HepG2 (cell line): ENCODE measurements around the gene TNNT3. TPM values are rescaled to one million over a fixed set of nuclear protein-coding genes. Genes with fewer than 3 reads are reported as not detected.

Experiments used
- ATAC-seq: fragments of 200-7000 bp; cut with Tn5 transposase; 3 replicates; pipeline ENCODE4 v1.9.1; 2020; ENCODE audit warnings: mild to moderate bottlenecking, moderate library complexity
- BruUV-seq: library from RNA; stranded (reverse); fragments of 400-500 nt; replicated peaks from 2 replicates; lab custom pipeline; 2021; lab: Mats Ljungman, UMichigan
- CTCF ChIA-PET: fragments of 300-600 bp; formaldehyde crosslinking; extraction: SDS; loops from one replicate; lab custom pipeline; 2021; ENCODE audit warnings: low total read pairs, inconsistent platforms, low intra/inter-chr PET ratio; lab: Yijun Ruan, JAX
- POLR2A ChIA-PET: fragments of 350-600 bp; sonication (Branson Sonifier 250); formaldehyde crosslinking; loops from one replicate; lab custom pipeline; 2020; ENCODE audit warnings: antibody characterized with exemption, inconsistent platforms; lab: Yijun Ruan, JAX
- DNase-seq: peaks from one replicate; pipeline ENCODE4 v3.0.0-alpha.2; 2015; ENCODE audit warnings: low spot score
- FAIRE-seq: peaks from 3 replicates; lab custom pipeline; 2011; peaks lifted over from hg19 to GRCh38; lab: Jason Lieb, UNC
- H2AFZ ChIP-seq: one replicate; pipeline ENCODE4 v1.6.1; 2011; ENCODE audit warnings: low read length, inconsistent platforms
- H3K27ac ChIP-seq: fragments of 300-600 bp; 3 replicates; pipeline ENCODE4 v1.8.0; 2011; ENCODE audit warnings: mixed run types, mild to moderate bottlenecking, mixed read lengths, low read length, inconsistent platforms; ENCODE audit not compliant: insufficient read depth; ENCODE audit errors: extremely low read length
- H3K27me3 ChIP-seq, 2 experiments: fragments of 200-600 bp in 1 of 2; 2 replicates in 1 of 2; 3 replicates in 1 of 2; pipeline versions ENCODE4 v1.6.0 to v1.8.0; 2011; ENCODE audit warnings: low read length in 2 of 2, mild to moderate bottlenecking in 2 of 2, moderate library complexity in 2 of 2, inconsistent platforms in 1 of 2; ENCODE audit not compliant: insufficient read depth in 2 of 2, control insufficient read depth in 1 of 2
- H3K36me3 ChIP-seq, 2 experiments: fragments of 200-600 bp in 1 of 2; replicated peaks in 1 of 2; 2 replicates in 1 of 2; 3 replicates in 1 of 2; pipeline versions ENCODE4 v1.5.1 to v1.8.0; 2011; ENCODE audit warnings: low read length in 2 of 2, inconsistent platforms in 1 of 2; ENCODE audit not compliant: insufficient read depth in 2 of 2, control insufficient read depth in 1 of 2
- H3K4me1 ChIP-seq: 2 replicates; pipeline ENCODE4 v1.5.1; 2012; ENCODE audit warnings: low read length, inconsistent platforms; ENCODE audit not compliant: insufficient read depth
- H3K4me2 ChIP-seq: 2 replicates; pipeline ENCODE4 v1.6.0; 2011; ENCODE audit warnings: low read depth, low read length, inconsistent platforms
- H3K4me3 ChIP-seq, 3 experiments: fragments of 200-600 bp in 1 of 3; sonication (generic), shearing (Covaris generic) in 1 of 3; replicated peaks in 1 of 3; 2 replicates each; pipeline ENCODE4 v1.5.1; 2011 to 2016; ENCODE audit warnings: low read length in 3 of 3, inconsistent platforms in 2 of 3, low read depth in 2 of 3, mild to moderate bottlenecking in 2 of 3, control low read depth in 1 of 3, mixed read lengths in 1 of 3; ENCODE audit not compliant: insufficient read depth in 1 of 3
- H3K79me2 ChIP-seq: one replicate; pipeline ENCODE4 v1.6.1; 2011; ENCODE audit warnings: low read length, inconsistent platforms; ENCODE audit not compliant: insufficient read depth
- H3K9ac ChIP-seq: 2 replicates; pipeline ENCODE4 v1.6.0; 2011; ENCODE audit warnings: mild to moderate bottlenecking, low read depth, low read length, inconsistent platforms; ENCODE audit not compliant: insufficient read depth
- H3K9me3 ChIP-seq: 2 replicates; pipeline ENCODE4 v1.5.1; 2012; ENCODE audit warnings: mild to moderate bottlenecking, low read length
- H4K20me1 ChIP-seq: 2 replicates; pipeline ENCODE4 v1.6.0; 2011; ENCODE audit warnings: inconsistent platforms, mild to moderate bottlenecking, low read length, moderate library complexity; ENCODE audit not compliant: insufficient read depth
- TCF12 ChIP-seq, 2 experiments: fragments of 450-650 bp in 1 of 2; sonication (generic) in 1 of 2; formaldehyde crosslinking in 1 of 2; IDR thresholded peaks; 2 replicates each; pipeline versions ENCODE4 v1.6.1 to v1.8.0; 2017 to 2022; ENCODE audit warnings: antibody characterized with exemption in 1 of 2, mild to moderate bottlenecking in 1 of 2, missing genetic modification reagents in 1 of 2, moderate library complexity in 1 of 2
- ZBTB21 ChIP-seq: sonication (generic); formaldehyde crosslinking; IDR thresholded peaks from 2 replicates; pipeline ENCODE4 v1.4.0; 2020; ENCODE audit warnings: missing genetic modification reagents
- ZFP90 ChIP-seq: sonication (generic); formaldehyde crosslinking; IDR thresholded peaks from 2 replicates; pipeline ENCODE4 v1.8.0; 2022; ENCODE audit warnings: missing genetic modification reagents, mild to moderate bottlenecking, inconsistent platforms, borderline replicate concordance
- ZNF558 ChIP-seq: sonication (generic); formaldehyde crosslinking; IDR thresholded peaks from 2 replicates; pipeline ENCODE4 v1.9.0; 2022; ENCODE audit warnings: mild to moderate bottlenecking, missing genetic modification reagents, borderline replicate concordance
- ZNF607 ChIP-seq: sonication (generic); formaldehyde crosslinking; IDR thresholded peaks from 2 replicates; pipeline ENCODE4 v1.5.1; 2020; ENCODE audit warnings: missing genetic modification reagents, mild to moderate bottlenecking, borderline replicate concordance
- ZNF775 ChIP-seq: sonication (generic); formaldehyde crosslinking; IDR thresholded peaks from 2 replicates; pipeline ENCODE4 v1.4.0; 2020; ENCODE audit warnings: missing genetic modification reagents, mild to moderate bottlenecking, moderate library complexity, borderline replicate concordance
- ZSCAN22 ChIP-seq: sonication (generic); formaldehyde crosslinking; IDR thresholded peaks from 2 replicates; pipeline ENCODE4 v1.4.0; 2020; ENCODE audit warnings: mild to moderate bottlenecking, missing genetic modification reagents
- ZSCAN31 ChIP-seq: sonication (generic); formaldehyde crosslinking; IDR thresholded peaks from 2 replicates; pipeline ENCODE4 v1.5.0; 2020; ENCODE audit warnings: low read depth, mild to moderate bottlenecking, missing genetic modification reagents
- WGBS: methylation state at CpG from one replicate; pipeline ENCODE4 v1.1.6; 2017; ENCODE audit warnings: low lambda C conversion rate; 5-methylcytosine and 5-hydroxymethylcytosine counted together
- in situ Hi-C: cut with HindIII; loops from 2 replicates; pipeline ENCODE4 v1.10.0; 2017; ENCODE audit warnings: low pct_unique_long_range_greater_than_20kb; ENCODE audit not compliant: extremely low pct_ligation_motif_present
- intact Hi-C: fragments of 100-400 bp; cut with micrococcal nuclease; formaldehyde crosslinking; loops from one replicate; pipeline ENCODE4 v1.10.0; 2022; ENCODE audit not compliant: unreplicated experiment
- polyA plus RNA-seq, 8 experiments: library from polyadenylated mRNA; depleted of rRNA in 3 of 8; stranded (reverse) in 7 of 8; unstranded in 1 of 8; fragments of >200 nt; fragmentation: Illumina TruSeq in 4 of 8; extraction: Trizol in 4 of 8; gene quantifications; 2 replicates each; pipeline versions ENCODE4 v1.2.1 to v1.2.3, GENCODE V29; 2011 to 2016; ENCODE audit warnings: low read depth in 4 of 8, missing spikeins in 1 of 8, mixed read lengths in 1 of 8; ENCODE audit not compliant: insufficient read depth in 1 of 8
- total RNA-seq, 5 experiments: library from RNA; depleted of rRNA; stranded (reverse); fragments of >200 nt; fragmentation: Illumina TruSeq; extraction: Trizol; gene quantifications; 2 replicates each; pipeline ENCODE4 v1.2.3, GENCODE V29; 2016; ENCODE audit warnings: low read depth in 1 of 5
- TF ChIP-seq, protein P1 (sequence below): sonication (generic); formaldehyde crosslinking; conservative IDR thresholded peaks from 2 replicates; pipeline ENCODE4 v1.4.0; 2020; ENCODE audit warnings: missing genetic modification reagents

The TNNT3 gene
- total and polyA plus RNA-seq, 2 of the 13 experiments (the other 11 are each of a cell fraction or from before 2014, with no cell fraction given): not detected

- TF ChIP-seq TCF12 (IDR thresholded peaks at IDR 0.05) (no peak), TCF12 (CRISPR knock-in tag; IDR thresholded peaks at IDR 0.05) (no peak), ZNF775 (CRISPR knock-in tag) (no peak), ZNF607 (CRISPR knock-in tag) (no peak), ZBTB21 (CRISPR knock-in tag) (no peak)
- TF ChIP-seq, protein P1, sequence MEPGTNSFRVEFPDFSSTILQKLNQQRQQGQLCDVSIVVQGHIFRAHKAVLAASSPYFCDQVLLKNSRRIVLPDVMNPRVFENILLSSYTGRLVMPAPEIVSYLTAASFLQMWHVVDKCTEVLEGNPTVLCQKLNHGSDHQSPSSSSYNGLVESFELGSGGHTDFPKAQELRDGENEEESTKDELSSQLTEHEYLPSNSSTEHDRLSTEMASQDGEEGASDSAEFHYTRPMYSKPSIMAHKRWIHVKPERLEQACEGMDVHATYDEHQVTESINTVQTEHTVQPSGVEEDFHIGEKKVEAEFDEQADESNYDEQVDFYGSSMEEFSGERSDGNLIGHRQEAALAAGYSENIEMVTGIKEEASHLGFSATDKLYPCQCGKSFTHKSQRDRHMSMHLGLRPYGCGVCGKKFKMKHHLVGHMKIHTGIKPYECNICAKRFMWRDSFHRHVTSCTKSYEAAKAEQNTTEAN (CRISPR knock-in tag): no peak
These were observed 815 bp downstream of the TNNT3 start (continued) for GRCh38 chr11:1920128-1920908.

- Histone ChIP-seq H3K36me3 (no peaks in the 10 kb centered on the region), H3K9ac (no peak overlapping the region), H4K20me1 (no peaks in the 10 kb centered on the region), H3K9me3 (no peaks in the 10 kb centered on the region), H3K27ac (no peak overlapping the region), H3K79me2 (no peaks in the 10 kb centered on the region), H3K4me2 (no peak overlapping the region), H3K27me3 (peaks cover 29 to 70% of the 10 kb centered on the region in 2 experiments), H2AFZ (no peak overlapping the region), H3K4me3 (no peak overlapping the region), H3K4me1 (no peaks in the 10 kb centered on the region)
- POLR2A ChIA-PET: no interaction called here
- WGBS: 32% methylated on average over 4 of the region's 21 CpGs
- CTCF ChIA-PET: no interaction called here
- DNase-seq: no peak
- in situ Hi-C loops: no loop called here
- no TSS peak for BruUV-seq
- ATAC-seq: no peak
- FAIRE-seq: no peak
- intact Hi-C loops: no loop called here
- TF ChIP-seq ZFP90 (no peak), ZSCAN31 (no peak), ZNF558 (no peak), ZSCAN22 (no peak)
- TF ChIP-seq, all 625 proteins: peak for 0
These were observed 1.5 kb downstream of the TNNT3 start for GRCh38 chr11:1920909-1921573.
